ENCODE results near the gene TTLL7.

TTLL7 gene

GRCh38 chr1:83864991-83865390 is 133.9 kb downstream of the TTLL7 start:
- DNase-seq (ENCODE audit: low read depth), result no peak

GRCh38 chr1:83860490-83861221 is 138.3 kb downstream of the TTLL7 start:
- DNase-seq (ENCODE audit: low read depth), result peak; percentile 56

GRCh38 chr1:83857716-83858115 is 141.2 kb downstream of the TTLL7 start:
- DNase-seq (ENCODE audit: low read depth), result no peak

- no peak for DNase-seq (ENCODE audit: low read depth)
Observed at GRCh38 chr1:83857103-83857502, 141.8 kb downstream of the TTLL7 start.

- DNase-seq (ENCODE audit: low read depth), result no peak
Observed at GRCh38 chr1:83856381-83856780, 142.6 kb downstream of the TTLL7 start.

- no peak for DNase-seq (ENCODE audit: low read depth)
Observed at GRCh38 chr1:83854456-83854855, 144.5 kb downstream of the TTLL7 start.

- DNase-seq (ENCODE audit: low read depth), result no peak
Observed at GRCh38 chr1:83850834-83851233, 148.1 kb downstream of the TTLL7 start.

- no peak for DNase-seq (ENCODE audit: low read depth)
Observed at GRCh38 chr1:83849191-83850061, 149.5 kb downstream of the TTLL7 start.

GRCh38 chr1:83846138-83846537 is 152.8 kb downstream of the TTLL7 start:
- no peak for DNase-seq (ENCODE audit: low read depth)

GRCh38 chr1:83845437-83846071 is 153.4 kb downstream of the TTLL7 start:
- no peak for DNase-seq (ENCODE audit: low read depth)

- DNase-seq (ENCODE audit: low read depth), result no peak
Observed at GRCh38 chr1:83844546-83844945, 154.4 kb downstream of the TTLL7 start.

- DNase-seq (ENCODE audit: low read depth), result no peak
Observed at GRCh38 chr1:83839566-83840173, 159.3 kb downstream of the TTLL7 start.

- DNase-seq (ENCODE audit: low read depth), result no peak
Observed at GRCh38 chr1:83838573-83838972, 160.4 kb downstream of the TTLL7 start.

- no peak for DNase-seq (ENCODE audit: low read depth)
Observed at GRCh38 chr1:83836543-83836942, 162.4 kb downstream of the TTLL7 start.

GRCh38 chr1:83834621-83835264 is 164.2 kb downstream of the TTLL7 start:
- DNase-seq (ENCODE audit: low read depth), result no peak

GRCh38 chr1:83832194-83832593 is 166.7 kb downstream of the TTLL7 start:
- DNase-seq (ENCODE audit: low read depth), result no peak

- DNase-seq (ENCODE audit: low read depth), result no peak
Observed at GRCh38 chr1:83829106-83829505, 169.8 kb downstream of the TTLL7 start.

GRCh38 chr1:83828456-83828855 is 170.5 kb downstream of the TTLL7 start:
- DNase-seq (ENCODE audit: low read depth), result no peak

- DNase-seq (ENCODE audit: low read depth), result no peak
Observed at GRCh38 chr1:83827741-83828140, 171.2 kb downstream of the TTLL7 start.

- no peak for DNase-seq (ENCODE audit: low read depth)
Observed at GRCh38 chr1:83822208-83822607, 176.7 kb downstream of the TTLL7 start.

- DNase-seq (ENCODE audit: low read depth), result no peak
Observed at GRCh38 chr1:83819436-83819835, 179.5 kb downstream of the TTLL7 start.

GRCh38 chr1:83818916-83819315 is 180.0 kb downstream of the TTLL7 start:
- no peak for DNase-seq (ENCODE audit: low read depth)
